Memory B cell (primary cell): ENCODE data around the gene ZDHHC24.
A peak's percentile ranks its signal among the peaks of the same experiment; 100 is the strongest.

Experiments
- ATAC-seq: fragments of 150-1000 bp; cut with Tn5 transposase; 2 replicates; pipeline ENCODE4 v1.10.0; 2021; ENCODE audit warnings: low read depth, mild to moderate bottlenecking, moderate library complexity
- DNase-seq, 2 donors: peaks; one replicate each; pipeline ENCODE4 v3.0.0; 2022; ENCODE audit warnings: low spot score in 2 of 2
- H3K27ac Mint-ChIP-seq: one replicate; pipeline ENCODE4 v1.8.0; 2022; ENCODE audit warnings: mild to moderate bottlenecking, moderate library complexity, mixed read lengths
- H3K27me3 Mint-ChIP-seq: one replicate; pipeline ENCODE4 v1.8.0; 2022; ENCODE audit warnings: mixed read lengths
- H3K36me3 Mint-ChIP-seq: one replicate; pipeline ENCODE4 v1.8.0; 2022; ENCODE audit warnings: mild to moderate bottlenecking, mixed read lengths
- H3K4me1 Mint-ChIP-seq: one replicate; pipeline ENCODE4 v1.8.0; 2022; ENCODE audit warnings: mixed read lengths
- H3K4me3 Mint-ChIP-seq: one replicate; pipeline ENCODE4 v1.8.0; 2022; ENCODE audit warnings: mild to moderate bottlenecking, moderate library complexity, mixed read lengths
- H3K9me3 Mint-ChIP-seq: one replicate; pipeline ENCODE4 v1.8.0; 2022; ENCODE audit warnings: mixed read lengths

Gene ZDHHC24

GRCh38 chr11:66524304-66525040 is 21.4 kb downstream of the ZDHHC24 start:
- H3K27me3 Mint-ChIP-seq, result no peaks in the 10 kb centered on the region
- H3K4me1 Mint-ChIP-seq, result no peaks in the 10 kb centered on the region
- DNase-seq, result no peak
- H3K27ac Mint-ChIP-seq, result no peak overlapping the region
- no peak for ATAC-seq
- no peaks in the 10 kb centered on the region for H3K9me3 Mint-ChIP-seq
- no peak overlapping the region for H3K4me3 Mint-ChIP-seq
- peaks cover 22% of the 10 kb centered on the region for H3K36me3 Mint-ChIP-seq

- no peak overlapping the region for H3K4me3 Mint-ChIP-seq
- ATAC-seq, result no peak
- DNase-seq, result no peak
- H3K27me3 Mint-ChIP-seq, result no peaks in the 10 kb centered on the region
- no peak overlapping the region for H3K27ac Mint-ChIP-seq
- no peaks in the 10 kb centered on the region for H3K9me3 Mint-ChIP-seq
- no peaks in the 10 kb centered on the region for H3K4me1 Mint-ChIP-seq
- peaks cover 25% of the 10 kb centered on the region for H3K36me3 Mint-ChIP-seq
Observed at GRCh38 chr11:66523611-66524010, 22.2 kb downstream of the ZDHHC24 start.

- DNase-seq (no peak), ATAC-seq (no peak)
- H3K27ac Mint-ChIP-seq, result peak overlapping the region; percentile 53
- peaks cover 6% of the 10 kb centered on the region for H3K4me1 Mint-ChIP-seq
- no peaks in the 10 kb centered on the region for H3K9me3 Mint-ChIP-seq
- peak overlapping the region; percentile 90 for H3K4me3 Mint-ChIP-seq
- peaks cover 8% of the 10 kb centered on the region for H3K36me3 Mint-ChIP-seq
- H3K27me3 Mint-ChIP-seq, result no peaks in the 10 kb centered on the region
Observed at GRCh38 chr11:66510990-66511339, 34.9 kb downstream of the ZDHHC24 start.

- H3K4me1 Mint-ChIP-seq, result peaks cover 6% of the 10 kb centered on the region
- H3K27ac Mint-ChIP-seq, result peak within 1 kb of the TSS; percentile 53
- H3K36me3 Mint-ChIP-seq, result peaks cover 9% of the 10 kb centered on the region
- ATAC-seq (peak; percentile 100), DNase-seq (peak; percentile 71 to 93)
- H3K4me3 Mint-ChIP-seq, result peak within 1 kb of the TSS; percentile 90
- no peaks in the 10 kb centered on the region for H3K27me3 Mint-ChIP-seq
- no peaks in the 10 kb centered on the region for H3K9me3 Mint-ChIP-seq
Observed at GRCh38 chr11:66510271-66510989, 35.4 kb downstream of the ZDHHC24 start, which contains the start of gene BBS1. BBS1 (plus strand) TSS chr11:66510635; CDS start chr11:66510660, 25 bp downstream.

- DNase-seq, result no peak
- H3K27me3 Mint-ChIP-seq, result no peaks in the 10 kb centered on the region
- H3K4me1 Mint-ChIP-seq, result peaks cover 6% of the 10 kb centered on the region
- H3K4me3 Mint-ChIP-seq, result no peak overlapping the region
- H3K9me3 Mint-ChIP-seq, result no peaks in the 10 kb centered on the region
- H3K36me3 Mint-ChIP-seq, result peaks cover 9% of the 10 kb centered on the region
- no peak for ATAC-seq
- H3K27ac Mint-ChIP-seq, result no peak overlapping the region
Observed at GRCh38 chr11:66509131-66509561, 36.7 kb downstream of the ZDHHC24 start.

- ATAC-seq, result no peak
- H3K4me1 Mint-ChIP-seq, result no peaks in the 10 kb centered on the region
- H3K27ac Mint-ChIP-seq, result no peak overlapping the region
- peaks cover 16% of the 10 kb centered on the region for H3K36me3 Mint-ChIP-seq
- no peaks in the 10 kb centered on the region for H3K27me3 Mint-ChIP-seq
- DNase-seq, result no peak
- H3K9me3 Mint-ChIP-seq, result no peaks in the 10 kb centered on the region
- H3K4me3 Mint-ChIP-seq, result no peak overlapping the region
Observed at GRCh38 chr11:66505276-66505816, 40.5 kb downstream of the ZDHHC24 start.

- H3K9me3 Mint-ChIP-seq, result no peaks in the 10 kb centered on the region
- no peak overlapping the region for H3K27ac Mint-ChIP-seq
- H3K4me3 Mint-ChIP-seq, result no peak overlapping the region
- H3K27me3 Mint-ChIP-seq, result no peaks in the 10 kb centered on the region
- ATAC-seq (no peak), DNase-seq (no peak)
- H3K4me1 Mint-ChIP-seq, result no peaks in the 10 kb centered on the region
- peaks cover 8% of the 10 kb centered on the region for H3K36me3 Mint-ChIP-seq
Observed at GRCh38 chr11:66498506-66498905, 47.3 kb downstream of the ZDHHC24 start.

- no peaks in the 10 kb centered on the region for H3K27me3 Mint-ChIP-seq
- ATAC-seq (no peak), DNase-seq (no peak)
- H3K9me3 Mint-ChIP-seq, result no peaks in the 10 kb centered on the region
- H3K27ac Mint-ChIP-seq, result no peak overlapping the region
- no peak overlapping the region for H3K4me3 Mint-ChIP-seq
- H3K4me1 Mint-ChIP-seq, result no peaks in the 10 kb centered on the region
- H3K36me3 Mint-ChIP-seq, result peaks cover 14% of the 10 kb centered on the region
Observed at GRCh38 chr11:66497206-66497605, 48.6 kb downstream of the ZDHHC24 start.

GRCh38 chr11:66495401-66495854 is 50.4 kb downstream of the ZDHHC24 start:
- DNase-seq, result no peak
- Mint-ChIP-seq H3K27ac (no peak overlapping the region), H3K36me3 (peaks cover 12% of the 10 kb centered on the region), H3K4me1 (no peaks in the 10 kb centered on the region), H3K9me3 (no peaks in the 10 kb centered on the region), H3K27me3 (no peaks in the 10 kb centered on the region), H3K4me3 (no peak overlapping the region)
- no peak for ATAC-seq

- no peak for ATAC-seq
- Mint-ChIP-seq H3K9me3 (no peaks in the 10 kb centered on the region), H3K4me1 (no peaks in the 10 kb centered on the region), H3K27ac (no peak overlapping the region), H3K36me3 (peaks cover 13% of the 10 kb centered on the region), H3K4me3 (no peak overlapping the region), H3K27me3 (no peaks in the 10 kb centered on the region)
- DNase-seq, result no peak
Observed at GRCh38 chr11:66494935-66495334, 50.9 kb downstream of the ZDHHC24 start.

- ATAC-seq (no peak), DNase-seq (no peak)
- H3K27ac Mint-ChIP-seq, result no peak overlapping the region
- H3K9me3 Mint-ChIP-seq, result no peaks in the 10 kb centered on the region
- H3K4me1 Mint-ChIP-seq, result no peaks in the 10 kb centered on the region
- H3K27me3 Mint-ChIP-seq, result no peaks in the 10 kb centered on the region
- H3K36me3 Mint-ChIP-seq, result peaks cover 13% of the 10 kb centered on the region
- no peak overlapping the region for H3K4me3 Mint-ChIP-seq
Observed at GRCh38 chr11:66494458-66494857, 51.4 kb downstream of the ZDHHC24 start.

GRCh38 chr11:66493130-66493529 is 52.7 kb downstream of the ZDHHC24 start:
- peaks cover 15% of the 10 kb centered on the region for H3K36me3 Mint-ChIP-seq
- no peak overlapping the region for H3K27ac Mint-ChIP-seq
- no peaks in the 10 kb centered on the region for H3K4me1 Mint-ChIP-seq
- DNase-seq, result no peak
- H3K27me3 Mint-ChIP-seq, result no peaks in the 10 kb centered on the region
- no peaks in the 10 kb centered on the region for H3K9me3 Mint-ChIP-seq
- no peak overlapping the region for H3K4me3 Mint-ChIP-seq
- ATAC-seq, result no peak

- Mint-ChIP-seq H3K9me3 (no peaks in the 10 kb centered on the region), H3K36me3 (peaks cover 15% of the 10 kb centered on the region), H3K4me3 (no peak overlapping the region), H3K27me3 (no peaks in the 10 kb centered on the region), H3K27ac (no peak overlapping the region), H3K4me1 (no peaks in the 10 kb centered on the region)
- ATAC-seq (no peak), DNase-seq (no peak)
Observed at GRCh38 chr11:66492161-66492865, 53.5 kb downstream of the ZDHHC24 start.
